HFF-Myc (cell line): ENCODE results near the gene ADARB2.

ENCODE experiments used
- DNase-seq: peaks from one replicate; pipeline ENCODE4 v3.0.0-alpha.2; 2011; ENCODE audit warnings: low read depth; ENCODE audit errors: extremely low read depth
- H3K4me3 ChIP-seq: replicated peaks from 2 replicates; pipeline ENCODE4 v1.5.1; 2011; ENCODE audit warnings: low read depth, mild to moderate bottlenecking, control low read depth, low read length
- TF ChIP-seq, protein P1 (sequence below): IDR thresholded peaks from 2 replicates; pipeline ENCODE4 v1.5.1; 2012; ENCODE audit warnings: mild to moderate bottlenecking, low read depth, low read length, control low read depth; ENCODE audit errors: missing control alignments

Gene ADARB2

DNA sequence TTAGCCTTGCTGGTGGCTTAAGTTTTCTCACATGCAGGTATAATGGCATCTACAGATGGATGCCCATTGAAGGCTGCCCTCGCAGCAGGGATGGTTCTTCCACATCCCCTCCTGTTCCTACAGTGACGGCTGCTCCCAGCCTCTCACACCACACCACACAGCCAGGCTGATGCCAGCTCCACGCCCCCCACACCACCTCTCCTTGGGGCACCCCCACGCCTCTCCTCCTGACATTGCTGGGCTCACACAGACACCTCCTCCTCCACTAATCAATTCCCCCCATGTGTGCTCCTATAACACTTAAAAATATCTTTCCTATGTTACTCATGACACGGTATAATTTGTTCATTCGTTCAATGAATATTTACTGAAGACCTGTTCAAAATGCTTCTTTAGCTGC lies 437.1 kb downstream of the ADARB2 start:
- H3K4me3 ChIP-seq, result no peak overlapping the region
- TF ChIP-seq, protein P1, sequence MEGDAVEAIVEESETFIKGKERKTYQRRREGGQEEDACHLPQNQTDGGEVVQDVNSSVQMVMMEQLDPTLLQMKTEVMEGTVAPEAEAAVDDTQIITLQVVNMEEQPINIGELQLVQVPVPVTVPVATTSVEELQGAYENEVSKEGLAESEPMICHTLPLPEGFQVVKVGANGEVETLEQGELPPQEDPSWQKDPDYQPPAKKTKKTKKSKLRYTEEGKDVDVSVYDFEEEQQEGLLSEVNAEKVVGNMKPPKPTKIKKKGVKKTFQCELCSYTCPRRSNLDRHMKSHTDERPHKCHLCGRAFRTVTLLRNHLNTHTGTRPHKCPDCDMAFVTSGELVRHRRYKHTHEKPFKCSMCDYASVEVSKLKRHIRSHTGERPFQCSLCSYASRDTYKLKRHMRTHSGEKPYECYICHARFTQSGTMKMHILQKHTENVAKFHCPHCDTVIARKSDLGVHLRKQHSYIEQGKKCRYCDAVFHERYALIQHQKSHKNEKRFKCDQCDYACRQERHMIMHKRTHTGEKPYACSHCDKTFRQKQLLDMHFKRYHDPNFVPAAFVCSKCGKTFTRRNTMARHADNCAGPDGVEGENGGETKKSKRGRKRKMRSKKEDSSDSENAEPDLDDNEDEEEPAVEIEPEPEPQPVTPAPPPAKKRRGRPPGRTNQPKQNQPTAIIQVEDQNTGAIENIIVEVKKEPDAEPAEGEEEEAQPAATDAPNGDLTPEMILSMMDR, result no peak
- no peak for DNase-seq

DNA sequence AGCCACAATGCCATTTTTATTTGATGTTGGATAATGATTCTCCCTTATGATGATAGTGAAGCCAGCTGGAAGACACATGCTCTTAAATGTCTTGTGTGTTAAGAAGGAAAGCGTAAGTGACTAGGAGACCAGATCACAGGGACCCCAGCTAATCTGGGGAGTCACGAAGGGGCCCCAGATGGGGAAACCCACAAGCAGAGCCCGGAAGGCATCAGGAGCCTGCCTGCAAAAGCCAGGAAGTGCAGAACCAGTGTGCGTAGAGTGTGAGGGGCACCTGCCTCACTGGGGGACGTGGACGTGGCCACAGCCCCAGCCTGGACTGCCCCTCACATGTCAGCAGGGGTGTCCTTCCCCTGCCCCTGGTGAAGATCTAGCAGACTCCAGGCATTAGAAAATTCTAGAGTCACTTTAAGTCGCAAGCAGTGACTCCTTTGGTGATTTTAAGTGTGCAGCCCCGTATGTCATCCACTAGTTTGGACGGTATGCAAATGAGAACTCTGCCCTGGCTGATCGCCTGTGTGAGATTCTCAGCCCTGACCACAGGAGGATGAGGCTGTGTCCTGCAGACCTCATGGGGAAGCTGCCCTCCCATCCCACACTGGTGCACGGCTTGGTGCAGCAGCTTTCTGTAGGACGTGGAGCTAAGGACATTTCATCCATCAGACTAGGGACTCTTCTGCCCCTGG lies 438.1 kb downstream of the ADARB2 start:
- TF ChIP-seq, protein P1, result no peak
- no peak for DNase-seq
- H3K4me3 ChIP-seq, result no peak overlapping the region

DNA sequence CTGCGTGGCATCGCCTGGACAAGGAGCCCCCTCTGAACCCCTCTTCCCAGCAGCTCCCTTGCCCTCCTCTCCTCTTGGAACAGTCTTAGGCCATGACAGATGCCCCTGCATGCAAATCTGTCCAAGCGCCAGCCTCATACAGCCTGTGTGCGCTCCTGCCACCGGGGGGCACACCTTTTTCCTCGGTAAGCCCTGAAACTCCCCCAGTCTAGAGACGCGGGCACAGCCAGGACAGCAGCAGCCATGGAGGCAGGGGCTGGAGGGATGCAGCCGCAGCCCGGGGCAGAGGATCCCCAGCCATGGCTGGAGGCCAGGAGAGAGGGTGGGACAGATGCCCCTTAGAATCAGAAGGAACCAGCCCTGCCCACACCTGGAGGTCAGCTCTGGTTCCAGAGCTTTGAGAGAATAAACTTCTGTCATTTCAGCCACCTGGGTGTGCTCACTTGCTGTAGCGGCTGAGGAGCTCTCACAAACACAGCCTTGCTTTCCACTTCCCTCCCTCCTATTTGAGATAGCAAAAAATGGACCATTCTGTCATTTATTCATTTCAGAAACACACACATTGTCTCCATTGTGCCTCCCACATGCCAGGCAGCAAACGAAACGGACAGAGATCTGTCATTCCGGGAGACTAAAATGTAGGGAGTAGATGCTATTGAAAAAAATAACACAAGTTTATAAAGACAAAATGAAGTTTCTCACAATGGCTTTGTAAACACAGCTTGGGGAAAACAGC lies 439.6 kb downstream of the ADARB2 start:
- DNase-seq, result no peak
- TF ChIP-seq, protein P1, result no peak
- H3K4me3 ChIP-seq, result no peak overlapping the region

DNA sequence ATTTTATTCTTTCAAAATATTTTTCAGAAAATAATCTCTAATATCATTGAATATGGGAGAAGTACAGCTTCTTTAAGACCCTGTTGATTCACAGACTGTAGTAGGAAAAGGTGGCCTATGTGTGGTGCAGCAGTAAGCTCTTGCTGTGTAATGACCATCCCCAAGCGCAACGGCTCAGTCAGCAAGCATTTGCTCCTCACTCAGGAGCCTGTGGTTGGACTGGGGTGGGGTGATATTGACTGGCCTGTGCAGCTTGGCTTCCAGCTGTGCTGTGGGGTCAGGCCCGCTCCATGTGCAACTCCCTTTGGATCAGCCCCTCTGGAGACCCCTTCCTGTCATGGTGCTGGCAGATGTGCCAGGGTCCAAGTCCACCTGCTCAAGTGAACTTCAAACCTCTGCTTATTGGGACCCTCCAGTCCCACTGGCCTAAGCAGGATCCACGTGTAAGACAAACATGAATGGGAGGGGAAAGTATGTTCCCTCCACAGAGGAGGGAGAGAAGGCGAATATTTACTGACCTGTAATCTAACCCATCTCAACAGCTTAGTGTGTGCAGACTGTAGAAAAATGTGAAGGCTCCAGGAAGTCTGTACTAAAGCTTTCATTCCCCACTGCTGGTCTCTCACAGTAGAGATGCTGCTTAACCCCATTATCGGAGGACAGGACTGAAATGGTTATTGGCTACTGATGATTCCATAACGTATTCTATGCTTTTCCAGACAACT lies 441.4 kb downstream of the ADARB2 start:
- no peak overlapping the region for H3K4me3 ChIP-seq
- TF ChIP-seq, protein P1, result no peak
- no peak for DNase-seq

DNA sequence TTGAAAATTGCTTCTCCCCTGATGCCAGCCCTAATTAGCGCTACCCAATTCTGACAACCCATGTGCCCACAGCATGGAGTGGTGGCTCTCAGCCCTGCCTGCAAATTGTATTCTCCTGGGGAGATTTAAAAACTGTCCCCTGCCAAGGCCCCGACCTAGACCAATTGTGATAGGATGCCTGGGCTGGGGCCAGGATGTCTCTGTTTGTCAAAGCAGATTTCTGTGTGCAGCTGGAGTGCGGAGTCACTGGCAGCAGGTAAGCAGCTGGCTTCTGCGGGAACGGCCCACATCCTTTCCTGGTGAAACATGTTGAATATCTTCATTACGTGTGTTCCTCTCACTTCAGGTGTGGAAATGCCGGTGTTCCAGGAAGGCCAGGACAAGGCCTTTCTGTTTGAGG lies 442.6 kb downstream of the ADARB2 start:
- TF ChIP-seq, protein P1, result no peak
- H3K4me3 ChIP-seq, result no peak overlapping the region
- DNase-seq, result no peak

DNA sequence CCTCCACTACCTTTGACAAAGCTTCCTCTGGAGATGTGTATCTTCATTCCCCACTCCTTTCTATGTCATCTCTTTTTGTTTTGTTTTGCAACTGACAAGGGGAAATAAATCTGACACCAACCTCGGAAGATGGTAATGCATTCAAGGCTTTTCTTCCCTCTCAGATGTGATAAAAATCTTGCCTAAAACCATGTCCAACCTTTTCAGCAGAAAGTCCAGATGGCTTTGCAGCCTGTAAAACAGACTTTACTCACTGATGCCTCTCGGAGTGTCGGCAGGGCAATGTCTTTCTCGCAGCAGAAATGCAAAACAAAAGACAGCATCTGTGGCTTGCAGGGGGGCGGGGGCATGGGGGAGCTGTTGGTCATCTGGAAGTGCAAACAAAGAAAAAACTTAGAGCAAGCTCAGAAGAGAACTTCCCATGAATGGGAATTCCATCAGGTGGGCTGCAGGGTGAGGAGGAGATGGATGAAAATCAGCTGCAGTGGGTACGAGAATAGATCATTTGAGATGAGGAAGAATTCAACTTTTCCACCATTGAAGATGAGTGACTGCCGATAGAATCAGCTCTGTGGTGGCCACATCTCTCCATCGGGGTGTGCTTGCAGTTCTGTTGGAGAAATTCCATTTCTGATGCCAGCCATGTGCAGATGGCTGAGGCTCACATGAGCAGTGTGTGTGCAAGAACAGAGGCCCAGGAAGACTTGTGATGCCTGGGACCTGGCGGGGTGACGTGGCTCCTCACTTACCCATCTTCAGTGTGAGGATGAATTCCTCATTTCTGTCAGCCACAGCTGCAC lies 443.5 kb downstream of the ADARB2 start:
- TF ChIP-seq, protein P1, result no peak
- DNase-seq, result no peak
- H3K4me3 ChIP-seq, result no peak overlapping the region
